ENCODE results near the gene TIAM1. TPM values are rescaled to one million over a fixed set of nuclear protein-coding genes. Genes with fewer than 3 reads are reported as not detected.

The TIAM1 gene
- total RNA-seq, 2 donors from 2014 or later: 6.0 to 38.1 TPM

DNA sequence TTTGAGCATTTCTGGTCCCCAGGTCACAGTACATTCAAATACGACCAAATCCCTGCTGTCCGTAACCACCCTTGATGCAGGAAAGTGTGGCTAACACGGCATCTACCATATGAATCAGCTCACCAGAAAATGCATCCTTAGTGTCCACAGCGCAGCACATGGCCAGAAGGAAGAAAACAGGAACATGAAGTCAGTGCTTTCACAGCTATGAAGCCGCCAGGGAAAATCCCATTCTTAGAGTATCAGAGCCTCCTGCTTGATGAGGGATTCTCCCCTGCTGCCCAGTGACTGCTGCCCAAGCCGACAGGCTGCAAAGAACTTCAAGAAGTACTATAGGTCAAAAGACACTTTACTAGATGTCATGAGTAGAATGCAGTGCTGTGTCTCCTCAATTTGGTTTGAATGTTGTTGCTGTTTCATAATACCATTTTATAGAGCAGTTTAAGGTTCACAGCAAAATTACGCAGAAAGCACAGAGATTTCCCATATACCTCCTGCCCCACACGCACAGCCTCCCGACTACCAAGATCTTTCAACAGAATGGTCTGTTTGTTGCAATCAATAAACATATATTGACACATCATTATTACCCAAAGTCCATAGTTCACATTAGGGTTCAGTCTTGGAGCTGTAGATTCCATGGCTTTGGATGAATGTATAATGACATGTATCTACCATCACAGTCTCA lies 14.5 kb downstream of the TIAM1 start:
- WGBS: 97% methylated on average over 9 of the region's 9 CpGs
- Histone ChIP-seq H3K9me3 (no peaks in the 10 kb centered on the region), H3K4me1 (replicated peaks) (no peaks in the 10 kb centered on the region), H3K36me3 (no peaks in the 10 kb centered on the region), H3K27me3 (replicated peaks; ENCODE audit: insufficient read depth) (no peaks in the 10 kb centered on the region), H3K27ac (no peak overlapping the region), H3K4me3 (no peak overlapping the region)
- intact Hi-C loops (cut with DNase I): no loop called here
- no peak for DNase-seq (ENCODE audit: low spot score)
- TF ChIP-seq POLR2A (IDR thresholded peaks at IDR 0.05) (no peak), POLR2AphosphoS5 (IDR thresholded peaks at IDR 0.05) (no peak)
- TF ChIP-seq, protein P1, sequence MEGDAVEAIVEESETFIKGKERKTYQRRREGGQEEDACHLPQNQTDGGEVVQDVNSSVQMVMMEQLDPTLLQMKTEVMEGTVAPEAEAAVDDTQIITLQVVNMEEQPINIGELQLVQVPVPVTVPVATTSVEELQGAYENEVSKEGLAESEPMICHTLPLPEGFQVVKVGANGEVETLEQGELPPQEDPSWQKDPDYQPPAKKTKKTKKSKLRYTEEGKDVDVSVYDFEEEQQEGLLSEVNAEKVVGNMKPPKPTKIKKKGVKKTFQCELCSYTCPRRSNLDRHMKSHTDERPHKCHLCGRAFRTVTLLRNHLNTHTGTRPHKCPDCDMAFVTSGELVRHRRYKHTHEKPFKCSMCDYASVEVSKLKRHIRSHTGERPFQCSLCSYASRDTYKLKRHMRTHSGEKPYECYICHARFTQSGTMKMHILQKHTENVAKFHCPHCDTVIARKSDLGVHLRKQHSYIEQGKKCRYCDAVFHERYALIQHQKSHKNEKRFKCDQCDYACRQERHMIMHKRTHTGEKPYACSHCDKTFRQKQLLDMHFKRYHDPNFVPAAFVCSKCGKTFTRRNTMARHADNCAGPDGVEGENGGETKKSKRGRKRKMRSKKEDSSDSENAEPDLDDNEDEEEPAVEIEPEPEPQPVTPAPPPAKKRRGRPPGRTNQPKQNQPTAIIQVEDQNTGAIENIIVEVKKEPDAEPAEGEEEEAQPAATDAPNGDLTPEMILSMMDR (IDR thresholded peaks at IDR 0.05): no peak

DNA sequence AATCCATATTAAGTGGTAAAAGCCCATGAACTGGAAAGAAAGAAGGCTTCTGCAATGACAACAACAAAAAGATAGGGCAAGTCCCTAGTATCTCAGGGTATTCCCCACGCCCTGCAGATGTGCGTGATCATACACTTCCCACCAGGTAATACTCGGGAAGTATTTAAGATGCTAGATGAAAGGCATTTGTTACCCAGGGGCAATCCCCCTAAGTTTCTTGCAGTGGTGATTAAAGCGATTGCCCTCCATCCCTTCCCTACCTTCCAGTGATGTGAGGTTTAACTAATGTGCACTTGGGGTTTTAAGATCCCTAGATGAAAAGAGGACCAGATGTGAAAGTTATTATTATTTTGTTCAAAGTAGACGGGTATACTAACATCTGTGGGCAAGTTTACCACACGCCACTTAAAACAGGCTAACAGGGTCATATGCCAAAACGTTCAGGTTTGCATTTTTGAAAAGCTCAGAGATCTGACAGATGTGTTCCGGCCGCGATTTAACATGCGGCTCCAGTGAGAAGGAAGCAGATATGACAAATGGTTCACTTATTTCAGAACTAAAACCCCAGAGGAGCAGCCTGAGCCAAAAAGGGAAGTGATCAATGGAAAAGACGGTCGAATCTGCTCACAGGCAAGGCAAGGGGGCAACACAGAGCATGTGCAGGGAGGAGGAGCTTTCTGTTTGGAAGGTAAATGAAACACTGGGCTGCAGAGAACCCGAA lies 17.4 kb downstream of the TIAM1 start:
- Histone ChIP-seq H3K4me1 (replicated peaks) (no peaks in the 10 kb centered on the region), H3K27me3 (replicated peaks; ENCODE audit: insufficient read depth) (no peaks in the 10 kb centered on the region), H3K4me3 (no peak overlapping the region), H3K36me3 (no peaks in the 10 kb centered on the region), H3K9me3 (no peaks in the 10 kb centered on the region), H3K27ac (no peak overlapping the region)
- DNase-seq (ENCODE audit: low spot score): no peak
- intact Hi-C loops (cut with DNase I): no loop called here
- TF ChIP-seq POLR2AphosphoS5 (IDR thresholded peaks at IDR 0.05): no peak
- TF ChIP-seq, protein P1 (IDR thresholded peaks at IDR 0.05): no peak
- no peak for TF ChIP-seq POLR2A (IDR thresholded peaks at IDR 0.05)
- 70% methylated on average over 14 of the region's 14 CpGs for WGBS

DNA sequence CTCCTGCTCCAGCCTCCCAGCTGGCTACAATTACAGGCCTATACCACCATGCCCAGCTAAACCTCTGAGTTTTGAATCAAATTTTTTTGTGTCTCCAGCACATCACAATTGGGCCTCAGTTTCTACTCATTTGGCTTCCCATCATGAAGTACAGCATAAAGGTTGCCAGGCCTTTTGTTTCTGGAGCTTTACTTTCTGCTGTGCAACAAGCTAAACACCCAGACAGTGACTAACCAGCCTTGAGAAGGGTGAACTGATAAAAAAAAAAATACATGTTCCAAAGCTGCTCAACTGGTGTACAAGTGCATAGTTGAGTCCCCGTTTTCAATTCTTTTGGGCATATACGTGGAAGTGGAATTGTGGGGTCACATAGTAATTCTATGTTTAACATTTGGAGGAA lies 25.1 kb downstream of the TIAM1 start:
- H3K4me3 ChIP-seq: no peak overlapping the region
- H3K36me3 ChIP-seq: no peaks in the 10 kb centered on the region
- H3K27me3 ChIP-seq (replicated peaks; ENCODE audit: insufficient read depth): no peaks in the 10 kb centered on the region
- no peak overlapping the region for H3K27ac ChIP-seq
- TF ChIP-seq POLR2AphosphoS5 (IDR thresholded peaks at IDR 0.05): no peak
- TF ChIP-seq, protein P1 (IDR thresholded peaks at IDR 0.05): no peak
- no peak for TF ChIP-seq POLR2A (IDR thresholded peaks at IDR 0.05)
- 88% methylated on average over 2 of the region's 2 CpGs for WGBS
- H3K9me3 ChIP-seq: no peaks in the 10 kb centered on the region
- intact Hi-C loops (cut with DNase I): no loop called here
- DNase-seq (ENCODE audit: low spot score): no peak
- H3K4me1 ChIP-seq (replicated peaks): no peaks in the 10 kb centered on the region

DNA sequence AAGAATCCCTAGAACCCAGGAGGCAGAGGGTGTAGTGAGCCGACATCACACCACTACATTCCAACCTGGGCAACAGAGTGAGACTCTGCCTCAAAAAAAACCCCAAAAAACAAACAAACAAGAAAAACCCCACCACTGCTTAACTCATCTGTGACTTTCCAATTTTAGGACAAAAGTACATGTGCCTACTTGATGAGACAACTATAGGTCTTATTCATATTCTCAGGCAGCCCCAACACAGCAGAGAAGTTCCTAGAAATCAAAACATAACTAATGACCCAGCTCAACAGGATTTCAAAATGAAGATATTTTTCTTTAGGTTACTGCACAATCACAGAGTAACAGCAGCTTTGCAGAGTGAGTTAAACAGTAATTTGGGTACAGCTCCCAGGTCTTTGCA lies 26.4 kb downstream of the TIAM1 start:
- DNase-seq (ENCODE audit: low spot score): no peak
- no peak for TF ChIP-seq POLR2A (IDR thresholded peaks at IDR 0.05)
- TF ChIP-seq POLR2AphosphoS5 (IDR thresholded peaks at IDR 0.05): no peak
- TF ChIP-seq, protein P1 (IDR thresholded peaks at IDR 0.05): no peak
- no peak overlapping the region for H3K27ac ChIP-seq
- no peak overlapping the region for H3K4me3 ChIP-seq
- intact Hi-C loops (cut with DNase I): no loop called here
- no peaks in the 10 kb centered on the region for H3K9me3 ChIP-seq
- WGBS: 96% methylated on average over 1 of the region's 1 CpG
- H3K36me3 ChIP-seq: no peaks in the 10 kb centered on the region
- H3K4me1 ChIP-seq (replicated peaks): no peaks in the 10 kb centered on the region
- no peaks in the 10 kb centered on the region for H3K27me3 ChIP-seq (replicated peaks; ENCODE audit: insufficient read depth)

Data from prostate gland (tissue), 2 donors.